Breast epithelium (tissue), 3 donors: ENCODE results near the gene SKA1.

Experiments
- POLR2A ChIP-seq: fragments of 450-650 bp; IDR thresholded peaks from one replicate; pipeline ENCODE4 v1.6.1; 2016; ENCODE audit warnings: antibody characterized with exemption, mild to moderate bottlenecking, moderate library complexity
- POLR2AphosphoS5 ChIP-seq, 3 donors: sonication (generic); formaldehyde crosslinking; IDR thresholded peaks; one replicate each; pipeline ENCODE4 v1.6.1; 2017; ENCODE audit warnings: antibody characterized with exemption in 3 of 3
- TF ChIP-seq, protein P1 (sequence below), 3 donors: fragments of 450-650 bp; IDR thresholded peaks; one replicate each; pipeline ENCODE4 v1.5.1; 2016 to 2017; ENCODE audit warnings: antibody characterized with exemption in 3 of 3, mild to moderate bottlenecking in 3 of 3, moderate library complexity in 3 of 3

GRCh38 chr18:50331691-50332090 lies 43.2 kb upstream of the SKA1 start:
- TF ChIP-seq, protein P1, sequence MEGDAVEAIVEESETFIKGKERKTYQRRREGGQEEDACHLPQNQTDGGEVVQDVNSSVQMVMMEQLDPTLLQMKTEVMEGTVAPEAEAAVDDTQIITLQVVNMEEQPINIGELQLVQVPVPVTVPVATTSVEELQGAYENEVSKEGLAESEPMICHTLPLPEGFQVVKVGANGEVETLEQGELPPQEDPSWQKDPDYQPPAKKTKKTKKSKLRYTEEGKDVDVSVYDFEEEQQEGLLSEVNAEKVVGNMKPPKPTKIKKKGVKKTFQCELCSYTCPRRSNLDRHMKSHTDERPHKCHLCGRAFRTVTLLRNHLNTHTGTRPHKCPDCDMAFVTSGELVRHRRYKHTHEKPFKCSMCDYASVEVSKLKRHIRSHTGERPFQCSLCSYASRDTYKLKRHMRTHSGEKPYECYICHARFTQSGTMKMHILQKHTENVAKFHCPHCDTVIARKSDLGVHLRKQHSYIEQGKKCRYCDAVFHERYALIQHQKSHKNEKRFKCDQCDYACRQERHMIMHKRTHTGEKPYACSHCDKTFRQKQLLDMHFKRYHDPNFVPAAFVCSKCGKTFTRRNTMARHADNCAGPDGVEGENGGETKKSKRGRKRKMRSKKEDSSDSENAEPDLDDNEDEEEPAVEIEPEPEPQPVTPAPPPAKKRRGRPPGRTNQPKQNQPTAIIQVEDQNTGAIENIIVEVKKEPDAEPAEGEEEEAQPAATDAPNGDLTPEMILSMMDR (IDR thresholded peaks at IDR 0.05) = no peak
- TF ChIP-seq POLR2A = no peak
- no peak for TF ChIP-seq POLR2AphosphoS5 (IDR thresholded peaks at IDR 0.05)
